Keratinocyte (primary cell): Measurements from ENCODE around the gene DUT. TPM values are rescaled to one million over a fixed set of nuclear protein-coding genes. Genes with fewer than 3 reads are reported as not detected.

ENCODE experiments used
- DNase-seq: peaks from one replicate; pipeline ENCODE4 v3.0.0-alpha.2; 2011; ENCODE audit warnings: low read depth, missing footprints, low spot score
- FAIRE-seq: peaks from 2 replicates; lab custom pipeline; 2011; peaks lifted over from hg19 to GRCh38; lab: Jason Lieb, UNC
- H2AFZ ChIP-seq: 2 replicates; pipeline ENCODE4 v1.6.0; 2012; ENCODE audit warnings: low read length, control low read depth, inconsistent platforms; ENCODE audit not compliant: control insufficient read depth
- H3K27ac ChIP-seq: 2 replicates; pipeline ENCODE4 v1.5.1; 2011; ENCODE audit warnings: low read length; ENCODE audit not compliant: control insufficient read depth, insufficient read depth
- H3K27me3 ChIP-seq: 3 replicates; pipeline ENCODE4 v1.6.0; 2011; ENCODE audit warnings: low read length; ENCODE audit not compliant: control insufficient read depth, insufficient read depth; ENCODE audit errors: extremely low read depth
- H3K36me3 ChIP-seq, 2 experiments: 2 replicates in 1 of 2; 3 replicates in 1 of 2; pipeline ENCODE4 v1.5.1; 2011; ENCODE audit warnings: low read length in 2 of 2, mild to moderate bottlenecking in 1 of 2; ENCODE audit not compliant: control insufficient read depth in 2 of 2, insufficient read depth in 2 of 2; ENCODE audit errors: extremely low read depth in 1 of 2
- H3K4me1 ChIP-seq: 3 replicates; pipeline ENCODE4 v1.5.1; 2011; ENCODE audit warnings: low read length; ENCODE audit not compliant: control insufficient read depth, insufficient read depth; ENCODE audit errors: extremely low read depth
- H3K4me2 ChIP-seq: 3 replicates; pipeline ENCODE4 v1.6.0; 2011; ENCODE audit warnings: low read depth, low read length; ENCODE audit not compliant: control insufficient read depth, insufficient read depth; ENCODE audit errors: extremely low read depth
- H3K4me3 ChIP-seq, 3 experiments: fragments of 200-600 bp in 1 of 3; sonication (generic) in 1 of 3; 2 replicates in 2 of 3; 3 replicates in 1 of 3; pipeline ENCODE4 v1.5.1; 2011 to 2016; ENCODE audit warnings: low read length in 3 of 3, mild to moderate bottlenecking in 3 of 3, control low read depth in 2 of 3, inconsistent platforms in 1 of 3, low read depth in 1 of 3, mixed read lengths in 1 of 3, mixed run types in 1 of 3, moderate library complexity in 1 of 3; ENCODE audit not compliant: control insufficient read depth in 2 of 3, insufficient read depth in 2 of 3; ENCODE audit errors: extremely low read depth in 1 of 3
- H3K79me2 ChIP-seq: 2 replicates; pipeline ENCODE4 v1.6.0; 2012; ENCODE audit warnings: low read length; ENCODE audit not compliant: control insufficient read depth, insufficient read depth
- H3K9ac ChIP-seq: 3 replicates; pipeline ENCODE4 v1.6.0; 2011; ENCODE audit warnings: low read length; ENCODE audit not compliant: control insufficient read depth, insufficient read depth; ENCODE audit errors: extremely low read depth
- H3K9me1 ChIP-seq: 3 replicates; pipeline ENCODE4 v1.6.0; 2011; ENCODE audit warnings: low read length; ENCODE audit not compliant: control insufficient read depth, insufficient read depth; ENCODE audit errors: extremely low read depth
- H3K9me3 ChIP-seq: 2 replicates; pipeline ENCODE4 v1.5.1; 2012; ENCODE audit warnings: low read depth, low read length; ENCODE audit not compliant: control insufficient read depth
- H4K20me1 ChIP-seq: 3 replicates; pipeline ENCODE4 v1.6.0; 2011; ENCODE audit warnings: low read length; ENCODE audit not compliant: control insufficient read depth, insufficient read depth; ENCODE audit errors: extremely low read depth
- CTCF ChIP-seq, 3 experiments: IDR thresholded peaks in 1 of 3; conservative IDR thresholded peaks in 1 of 3; optimal IDR thresholded peaks in 1 of 3; 2 replicates in 2 of 3; 3 replicates in 1 of 3; pipeline versions ENCODE3 to v1.5.1; 2011; ENCODE audit warnings: low read length in 3 of 3, mild to moderate bottlenecking in 3 of 3, moderate library complexity in 2 of 3, control low read depth in 1 of 3, inconsistent platforms in 1 of 3; ENCODE audit not compliant: insufficient read depth in 2 of 3; ENCODE audit errors: extremely low read depth in 1 of 3
- EZH2 ChIP-seq: IDR thresholded peaks from one replicate; pipeline ENCODE4 v1.6.1; 2012; ENCODE audit warnings: inconsistent platforms, mild to moderate bottlenecking, low read length, moderate library complexity
- dilution Hi-C: fragments of 300-500 bp; cut with MboI; formaldehyde crosslinking; loops from one replicate; pipeline ENCODE4 v1.7.0; 2020; ENCODE audit warnings: low sequenced_read_pairs; ENCODE audit not compliant: extremely low pct_ligation_motif_present
- polyA plus RNA-seq, 5 experiments: library from polyadenylated mRNA; depleted of rRNA in 3 of 5; stranded (reverse) in 3 of 5; stranded (forward) in 1 of 5; unstranded in 1 of 5; fragments of >200 nt; gene quantifications; 1 replicate in 1 of 5; 2 replicates in 3 of 5; 3 replicates in 1 of 5; pipeline versions ENCODE4 v1.2.1 to v1.2.3, GENCODE V29; 2011 to 2012; ENCODE audit warnings: missing spikeins in 2 of 5, low read depth in 1 of 5, low replicate concordance in 1 of 5

The DUT gene
- polyA plus RNA-seq, 1 donor (not counting 4 experiments of a cell fraction or from before 2014, with no cell fraction given), result 79.8 TPM

- H3K36me3 ChIP-seq, result no peaks in the 10 kb centered on the region
- TF ChIP-seq CTCF (optimal IDR thresholded peaks at IDR 0.05 in 1 of 3, IDR thresholded peaks at IDR 0.05 in 1 of 3, conservative IDR thresholded peaks at IDR 0.05 in 1 of 3; ENCODE audit: extremely low read depth in 1 of 3, insufficient read depth in 2 of 3, low read length in 3 of 3), result no peak
- no peak for TF ChIP-seq EZH2
- DNase-seq (no peak), FAIRE-seq (no peak)
- no peaks in the 10 kb centered on the region for H3K4me1 ChIP-seq
- H3K9me3 ChIP-seq, result no peaks in the 10 kb centered on the region
- H3K27me3 ChIP-seq, result no peaks in the 10 kb centered on the region
- no peak overlapping the region for H3K9ac ChIP-seq
- no peaks in the 10 kb centered on the region for H3K9me1 ChIP-seq
- H3K4me3 ChIP-seq, result no peak overlapping the region
- H3K79me2 ChIP-seq, result no peaks in the 10 kb centered on the region
- dilution Hi-C loops, result no loop called here
- H3K27ac ChIP-seq, result no peak overlapping the region
- no peak overlapping the region for H3K4me2 ChIP-seq
- H4K20me1 ChIP-seq, result no peaks in the 10 kb centered on the region
- no peak overlapping the region for H2AFZ ChIP-seq
These were observed 23.6 kb downstream of the DUT start for GRCh38 chr15:48354694-48355303.

- Histone ChIP-seq H4K20me1 (no peaks in the 10 kb centered on the region), H3K9me3 (no peaks in the 10 kb centered on the region), H3K79me2 (no peaks in the 10 kb centered on the region), H3K4me2 (no peak overlapping the region), H3K9ac (no peak overlapping the region), H3K4me3 (no peak overlapping the region), H2AFZ (peak overlapping the region; percentile 41), H3K9me1 (no peaks in the 10 kb centered on the region), H3K4me1 (no peaks in the 10 kb centered on the region), H3K27ac (no peak overlapping the region), H3K36me3 (no peaks in the 10 kb centered on the region), H3K27me3 (no peaks in the 10 kb centered on the region)
- dilution Hi-C loops, result no loop called here
- DNase-seq (no peak), FAIRE-seq (no peak)
- TF ChIP-seq CTCF (optimal IDR thresholded peaks at IDR 0.05 in 1 of 3, IDR thresholded peaks at IDR 0.05 in 1 of 3, conservative IDR thresholded peaks at IDR 0.05 in 1 of 3; ENCODE audit: extremely low read depth in 1 of 3, insufficient read depth in 2 of 3, low read length in 3 of 3), result no peak
- no peak for TF ChIP-seq EZH2
These were observed 24.1 kb downstream of the DUT start for GRCh38 chr15:48355377-48355776.
